ENCODE data around the gene EGR2.
A peak's percentile ranks its signal among the peaks of the same experiment; 100 is the strongest.

DNA sequence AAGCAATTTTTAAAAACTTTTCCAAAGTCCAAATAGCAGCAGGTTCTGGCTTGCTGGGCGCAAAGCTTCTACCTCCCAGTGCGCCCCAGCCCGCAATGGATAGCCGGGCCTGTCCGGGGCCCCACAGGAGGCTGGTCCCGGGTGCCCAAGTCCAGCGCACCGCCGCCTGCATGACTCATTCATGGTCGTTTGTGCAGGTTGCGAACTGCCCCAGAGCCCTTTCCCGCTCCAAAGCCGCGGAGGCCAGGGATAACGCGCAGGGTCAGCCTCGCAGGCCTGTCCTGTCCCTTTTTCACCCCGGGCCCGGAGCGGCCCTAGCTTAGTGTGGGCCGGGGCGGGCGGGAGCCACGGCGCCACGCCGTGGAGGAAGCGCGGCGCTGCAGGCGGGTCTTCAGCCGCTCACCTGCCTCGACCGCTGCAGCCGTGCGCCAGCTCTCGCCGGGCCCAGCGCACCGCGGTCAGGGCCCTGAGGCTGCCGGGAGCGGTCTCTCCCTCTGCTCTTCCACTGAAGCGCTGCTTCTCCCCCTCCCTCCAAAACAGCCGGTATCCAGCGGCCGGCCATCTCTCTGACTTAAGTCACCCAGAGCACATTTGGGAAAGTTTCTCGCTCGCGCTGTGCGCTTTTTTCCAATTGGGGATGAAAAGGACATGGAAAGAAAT lies 1.7 kb upstream of the EGR2 start:
- TF ChIP-seq POLR2A (IDR thresholded peaks at IDR 0.05) (no peak), POLR2AphosphoS5 (IDR thresholded peaks at IDR 0.05) (peak in 2 of 3 donors; percentile 39 to 54)
- TF ChIP-seq, protein P1, sequence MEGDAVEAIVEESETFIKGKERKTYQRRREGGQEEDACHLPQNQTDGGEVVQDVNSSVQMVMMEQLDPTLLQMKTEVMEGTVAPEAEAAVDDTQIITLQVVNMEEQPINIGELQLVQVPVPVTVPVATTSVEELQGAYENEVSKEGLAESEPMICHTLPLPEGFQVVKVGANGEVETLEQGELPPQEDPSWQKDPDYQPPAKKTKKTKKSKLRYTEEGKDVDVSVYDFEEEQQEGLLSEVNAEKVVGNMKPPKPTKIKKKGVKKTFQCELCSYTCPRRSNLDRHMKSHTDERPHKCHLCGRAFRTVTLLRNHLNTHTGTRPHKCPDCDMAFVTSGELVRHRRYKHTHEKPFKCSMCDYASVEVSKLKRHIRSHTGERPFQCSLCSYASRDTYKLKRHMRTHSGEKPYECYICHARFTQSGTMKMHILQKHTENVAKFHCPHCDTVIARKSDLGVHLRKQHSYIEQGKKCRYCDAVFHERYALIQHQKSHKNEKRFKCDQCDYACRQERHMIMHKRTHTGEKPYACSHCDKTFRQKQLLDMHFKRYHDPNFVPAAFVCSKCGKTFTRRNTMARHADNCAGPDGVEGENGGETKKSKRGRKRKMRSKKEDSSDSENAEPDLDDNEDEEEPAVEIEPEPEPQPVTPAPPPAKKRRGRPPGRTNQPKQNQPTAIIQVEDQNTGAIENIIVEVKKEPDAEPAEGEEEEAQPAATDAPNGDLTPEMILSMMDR (IDR thresholded peaks at IDR 0.05): peak; percentile 30 to 64 (median 53)

Data from breast epithelium (tissue), 3 donors.